ENCODE data around the gene AKR1A1.

Gene AKR1A1

GRCh38 chr1:45545553-45546310, 4.9 kb upstream of the AKR1A1 start:
- no peaks in the 10 kb centered on the region for H3K36me3 ChIP-seq (ENCODE audit: control insufficient read depth, insufficient read depth, low read length)
- no peaks in the 10 kb centered on the region for H3K4me1 ChIP-seq
- H3K27ac ChIP-seq = no peak overlapping the region

GRCh38 chr1:45551684-45552083, 1.1 kb downstream of the AKR1A1 start:
- no peak overlapping the region for H3K27ac ChIP-seq
- H3K9ac ChIP-seq = no peak overlapping the region
- no peak for TF ChIP-seq CTCF (IDR thresholded peaks at IDR 0.05)

More at GRCh38 chr1:45545553-45546310, 4.9 kb upstream of the AKR1A1 start:
- no peaks in the 10 kb centered on the region for H3K79me2 ChIP-seq
- H3K9ac ChIP-seq = no peak overlapping the region
- no peaks in the 10 kb centered on the region for H3K9me3 ChIP-seq (ENCODE audit: control insufficient read depth, low read length)
- TF ChIP-seq CTCF (IDR thresholded peaks at IDR 0.05) = no peak
- H3K4me2 ChIP-seq (ENCODE audit: low read length) = no peak overlapping the region
- no peak overlapping the region for H3K4me3 ChIP-seq (ENCODE audit: low read depth, low read length)
- no peak overlapping the region for H2AFZ ChIP-seq
- no peaks in the 10 kb centered on the region for H3K27me3 ChIP-seq (ENCODE audit: control insufficient read depth, insufficient read depth, low read length)

DNA sequence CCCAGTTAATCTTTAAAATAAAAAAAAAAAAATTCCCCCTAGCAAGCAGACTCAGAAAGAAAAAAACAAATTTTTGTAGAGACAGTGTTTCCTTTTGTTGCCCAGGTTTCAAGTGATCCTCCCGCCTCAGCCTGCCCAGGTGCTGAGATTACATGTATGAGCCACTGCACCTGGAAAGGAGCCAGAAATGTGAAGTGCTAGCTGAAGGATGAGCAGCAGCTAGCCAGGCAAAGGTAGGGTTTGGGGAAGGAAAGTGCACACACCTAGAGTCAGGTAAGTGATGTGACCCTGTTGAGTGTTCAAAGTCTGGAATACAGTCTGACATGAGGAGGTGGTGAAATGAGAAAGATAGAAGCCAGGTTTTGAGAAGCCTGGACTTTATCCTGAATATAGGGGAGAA, 1.7 kb downstream of the AKR1A1 start:
- H3K27me3 ChIP-seq (ENCODE audit: control insufficient read depth, insufficient read depth, low read length) = no peaks in the 10 kb centered on the region
- H3K9ac ChIP-seq = no peak overlapping the region
- H3K4me1 ChIP-seq = no peaks in the 10 kb centered on the region
- H3K79me2 ChIP-seq = no peaks in the 10 kb centered on the region
- H3K9me3 ChIP-seq (ENCODE audit: control insufficient read depth, low read length) = no peaks in the 10 kb centered on the region
- H3K27ac ChIP-seq = no peak overlapping the region
- TF ChIP-seq CTCF (IDR thresholded peaks at IDR 0.05) = no peak
- no peaks in the 10 kb centered on the region for H3K36me3 ChIP-seq (ENCODE audit: control insufficient read depth, insufficient read depth, low read length)
- H3K4me2 ChIP-seq (ENCODE audit: low read length) = no peak overlapping the region
- no peak overlapping the region for H3K4me3 ChIP-seq (ENCODE audit: low read depth, low read length)
- no peak overlapping the region for H2AFZ ChIP-seq

More at GRCh38 chr1:45551684-45552083, 1.1 kb downstream of the AKR1A1 start:
- H3K9me3 ChIP-seq (ENCODE audit: control insufficient read depth, low read length) = no peaks in the 10 kb centered on the region
- no peaks in the 10 kb centered on the region for H3K4me1 ChIP-seq
- H2AFZ ChIP-seq = peak overlapping the region; percentile 94
- no peaks in the 10 kb centered on the region for H3K79me2 ChIP-seq
- H3K36me3 ChIP-seq (ENCODE audit: control insufficient read depth, insufficient read depth, low read length) = no peaks in the 10 kb centered on the region
- H3K4me2 ChIP-seq (ENCODE audit: low read length) = peak overlapping the region; percentile 88
- no peaks in the 10 kb centered on the region for H3K27me3 ChIP-seq (ENCODE audit: control insufficient read depth, insufficient read depth, low read length)
- H3K4me3 ChIP-seq (ENCODE audit: low read depth, low read length) = peak overlapping the region; percentile 72

DNA sequence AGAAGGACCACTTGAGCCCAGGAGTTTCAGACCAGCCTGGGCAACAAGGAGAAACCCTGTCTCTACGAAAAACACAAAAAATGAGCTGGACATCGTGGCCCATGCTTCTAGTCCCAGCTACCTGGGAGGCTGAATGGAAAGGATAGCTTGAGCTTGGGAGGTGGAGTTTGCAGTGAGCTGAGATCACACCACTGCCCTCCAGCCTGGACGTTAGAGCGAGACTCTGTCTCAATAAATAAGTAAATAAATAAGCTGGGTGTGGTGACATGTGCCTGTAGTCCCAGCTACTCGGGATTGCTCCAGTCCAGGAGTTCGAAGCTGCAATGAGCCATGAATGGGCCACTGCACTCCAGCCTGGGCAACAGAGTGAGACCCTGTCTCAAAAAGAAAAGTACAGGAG, 3.6 kb downstream of the AKR1A1 start:
- H3K27me3 ChIP-seq (ENCODE audit: control insufficient read depth, insufficient read depth, low read length) = no peaks in the 10 kb centered on the region
- no peaks in the 10 kb centered on the region for H3K4me1 ChIP-seq
- H3K4me2 ChIP-seq (ENCODE audit: low read length) = no peak overlapping the region
- no peak overlapping the region for H3K27ac ChIP-seq
- H3K9me3 ChIP-seq (ENCODE audit: control insufficient read depth, low read length) = no peaks in the 10 kb centered on the region
- TF ChIP-seq CTCF (IDR thresholded peaks at IDR 0.05) = no peak
- no peaks in the 10 kb centered on the region for H3K36me3 ChIP-seq (ENCODE audit: control insufficient read depth, insufficient read depth, low read length)
- no peaks in the 10 kb centered on the region for H3K79me2 ChIP-seq
- H2AFZ ChIP-seq = no peak overlapping the region
- H3K4me3 ChIP-seq (ENCODE audit: low read depth, low read length) = no peak overlapping the region
- H3K9ac ChIP-seq = no peak overlapping the region

DNA sequence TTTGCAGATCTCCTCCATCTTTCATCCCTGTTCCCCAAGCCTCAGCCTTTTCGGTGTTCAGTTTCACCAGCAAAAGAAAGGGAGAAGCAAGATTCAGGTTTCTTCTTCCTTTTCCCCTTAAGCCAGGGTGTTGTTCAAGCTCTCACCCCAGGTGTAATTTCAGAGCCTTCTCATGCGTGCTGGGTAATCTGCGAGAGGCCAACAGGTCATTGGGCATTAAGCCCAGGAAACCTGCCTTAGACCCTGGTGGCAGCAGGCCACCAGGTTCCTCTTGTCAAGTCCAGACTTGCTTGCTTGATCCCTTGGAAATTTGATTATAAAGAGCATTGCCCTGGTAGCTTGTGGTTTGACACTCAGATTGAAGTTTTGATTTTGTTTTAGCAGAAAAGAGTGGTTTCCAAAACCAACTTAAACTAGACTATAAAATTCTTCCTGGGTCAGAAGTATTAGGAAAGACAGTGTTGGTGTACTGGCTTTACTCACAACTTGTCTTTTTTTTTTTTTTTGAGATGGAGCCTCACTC, 6.9 kb downstream of the AKR1A1 start:
- Histone ChIP-seq H3K27ac (no peak overlapping the region), H3K79me2 (no peaks in the 10 kb centered on the region), H3K4me3 (ENCODE audit: low read depth, low read length) (no peak overlapping the region), H3K9me3 (ENCODE audit: control insufficient read depth, low read length) (no peaks in the 10 kb centered on the region), H2AFZ (no peak overlapping the region), H3K4me2 (ENCODE audit: low read length) (no peak overlapping the region), H3K4me1 (no peaks in the 10 kb centered on the region), H3K9ac (no peak overlapping the region), H3K27me3 (ENCODE audit: control insufficient read depth, insufficient read depth, low read length) (no peaks in the 10 kb centered on the region), H3K36me3 (ENCODE audit: control insufficient read depth, insufficient read depth, low read length) (no peaks in the 10 kb centered on the region)
- no peak for TF ChIP-seq CTCF (IDR thresholded peaks at IDR 0.05)
